OCI-LY7 (cell line): ENCODE data around the gene TAS2R7. TPM values are rescaled to one million over a fixed set of nuclear protein-coding genes. Genes with fewer than 3 reads are reported as not detected.

Source experiments
- small RNA-seq: library from RNA; depleted of rRNA; stranded (forward); fragments of <200 nt; gene quantifications from one replicate; pipeline ENCODE3, GENCODE V24; 2014
- total RNA-seq, 2 experiments: library from RNA; depleted of rRNA in 1 of 2; stranded (reverse); fragments of >200 nt in 1 of 2; shearing (Covaris generic) in 1 of 2; gene quantifications; 2 replicates each; pipeline ENCODE4 v1.2.3, GENCODE V29; 2014 to 2022

TAS2R7 gene
- total RNA-seq, 2 experiments from 2014 or later = not detected

Small RNA genes within 50 kb of the gene (small RNA-seq; reads per million reads assigned to genes)
- not detected for gene PRR4

Other genes with a start within 250 kb of the TAS2R7 start
- gene MAGOHB, start 189.0 kb downstream of the TAS2R7 start, total RNA-seq (2014; rRNA removed; shearing (Covaris generic)) = 35.6 and 44.4 TPM in 2 replicates
- 54.7 and 66.5 TPM in 2 replicates for gene MAGOHB, start 189.0 kb downstream of the TAS2R7 start, total RNA-seq (2022)
- not detected in 2 replicates for gene STYK1, start 128.6 kb downstream of the TAS2R7 start, total RNA-seq (2014; rRNA removed; shearing (Covaris generic))
- gene STYK1, start 128.6 kb downstream of the TAS2R7 start, total RNA-seq (2022) = 0.11 TPM in 1 of 2 replicates, not detected in the other
- 70.7 and 97.5 TPM in 2 replicates for gene YBX3, start 79.3 kb downstream of the TAS2R7 start, total RNA-seq (2014; rRNA removed; shearing (Covaris generic))
- 220 and 223 TPM in 2 replicates for gene YBX3, start 79.3 kb downstream of the TAS2R7 start, total RNA-seq (2022)
- not detected in 2 replicates for gene TAS2R8, start 4.7 kb upstream of the TAS2R7 start, total RNA-seq (2014; rRNA removed; shearing (Covaris generic))
- not detected in 2 replicates for gene TAS2R8, start 4.7 kb upstream of the TAS2R7 start, total RNA-seq (2022)
- gene TAS2R9, start 7.5 kb upstream of the TAS2R7 start, total RNA-seq (2014; rRNA removed; shearing (Covaris generic)) = not detected in 2 replicates
- not detected in 2 replicates for gene TAS2R9, start 7.5 kb upstream of the TAS2R7 start, total RNA-seq (2022)
- 0.50 TPM in 1 of 2 replicates, not detected in the other for gene TAS2R10, start 23.7 kb upstream of the TAS2R7 start, total RNA-seq (2014; rRNA removed; shearing (Covaris generic))
- not detected in 2 replicates for gene TAS2R10, start 23.7 kb upstream of the TAS2R7 start, total RNA-seq (2022)
- gene PRR4, start 46.8 kb upstream of the TAS2R7 start, total RNA-seq (2014; rRNA removed; shearing (Covaris generic)) = 1.4 and 1.5 TPM in 2 replicates
- 1.3 TPM in 1 of 2 replicates, not detected in the other for gene PRR4, start 46.8 kb upstream of the TAS2R7 start, total RNA-seq (2022)
- 26.8 and 41.4 TPM in 2 replicates for gene PRH1, start 81.6 kb upstream of the TAS2R7 start, total RNA-seq (2014; rRNA removed; shearing (Covaris generic))
- gene PRH1, start 81.6 kb upstream of the TAS2R7 start, total RNA-seq (2022) = 22.6 and 30.4 TPM in 2 replicates
- gene TAS2R13, start 106.9 kb upstream of the TAS2R7 start, total RNA-seq (2014; rRNA removed; shearing (Covaris generic)) = 0.92 and 1.3 TPM in 2 replicates
- gene TAS2R13, start 106.9 kb upstream of the TAS2R7 start, total RNA-seq (2022) = 0.81 and 1.2 TPM in 2 replicates
- not detected in 2 replicates for gene PRH2, start 126.6 kb upstream of the TAS2R7 start, total RNA-seq (2014; rRNA removed; shearing (Covaris generic))
- not detected in 2 replicates for gene PRH2, start 126.6 kb upstream of the TAS2R7 start, total RNA-seq (2022)
- gene TAS2R14, start 136.6 kb upstream of the TAS2R7 start, total RNA-seq (2014; rRNA removed; shearing (Covaris generic)) = 2.9 and 4.5 TPM in 2 replicates
- gene TAS2R14, start 136.6 kb upstream of the TAS2R7 start, total RNA-seq (2022) = 2.4 and 2.8 TPM in 2 replicates
- gene TAS2R50, start 184.3 kb upstream of the TAS2R7 start, total RNA-seq (2014; rRNA removed; shearing (Covaris generic)) = 1.4 and 1.6 TPM in 2 replicates
- gene TAS2R50, start 184.3 kb upstream of the TAS2R7 start, total RNA-seq (2022) = 0.76 and 1.4 TPM in 2 replicates
- gene TAS2R20, start 195.7 kb upstream of the TAS2R7 start, total RNA-seq (2014; rRNA removed; shearing (Covaris generic)) = 2.1 and 4.6 TPM in 2 replicates
- 1.9 and 2.3 TPM in 2 replicates for gene TAS2R20, start 195.7 kb upstream of the TAS2R7 start, total RNA-seq (2022)
- 2.0 and 3.2 TPM in 2 replicates for gene TAS2R19, start 220.0 kb upstream of the TAS2R7 start, total RNA-seq (2014; rRNA removed; shearing (Covaris generic))
- gene TAS2R19, start 220.0 kb upstream of the TAS2R7 start, total RNA-seq (2022) = 2.9 and 3.4 TPM in 2 replicates
- gene TAS2R31, start 228.8 kb upstream of the TAS2R7 start, total RNA-seq (2014; rRNA removed; shearing (Covaris generic)) = 1.3 and 2.2 TPM in 2 replicates
- gene TAS2R31, start 228.8 kb upstream of the TAS2R7 start, total RNA-seq (2022) = 3.5 and 4.3 TPM in 2 replicates